ENCODE measurements around the gene SLC18B1. TPM values are rescaled to one million over a fixed set of nuclear protein-coding genes. Genes with fewer than 3 reads are reported as not detected.
A peak's percentile ranks its signal among the peaks of the same experiment; 100 is the strongest.

Gene SLC18B1
- total and polyA plus RNA-seq, 2 of the 13 experiments (the other 11 are each of a cell fraction or from before 2014, with no cell fraction given), result 11.4 to 13.8 TPM

DNA sequence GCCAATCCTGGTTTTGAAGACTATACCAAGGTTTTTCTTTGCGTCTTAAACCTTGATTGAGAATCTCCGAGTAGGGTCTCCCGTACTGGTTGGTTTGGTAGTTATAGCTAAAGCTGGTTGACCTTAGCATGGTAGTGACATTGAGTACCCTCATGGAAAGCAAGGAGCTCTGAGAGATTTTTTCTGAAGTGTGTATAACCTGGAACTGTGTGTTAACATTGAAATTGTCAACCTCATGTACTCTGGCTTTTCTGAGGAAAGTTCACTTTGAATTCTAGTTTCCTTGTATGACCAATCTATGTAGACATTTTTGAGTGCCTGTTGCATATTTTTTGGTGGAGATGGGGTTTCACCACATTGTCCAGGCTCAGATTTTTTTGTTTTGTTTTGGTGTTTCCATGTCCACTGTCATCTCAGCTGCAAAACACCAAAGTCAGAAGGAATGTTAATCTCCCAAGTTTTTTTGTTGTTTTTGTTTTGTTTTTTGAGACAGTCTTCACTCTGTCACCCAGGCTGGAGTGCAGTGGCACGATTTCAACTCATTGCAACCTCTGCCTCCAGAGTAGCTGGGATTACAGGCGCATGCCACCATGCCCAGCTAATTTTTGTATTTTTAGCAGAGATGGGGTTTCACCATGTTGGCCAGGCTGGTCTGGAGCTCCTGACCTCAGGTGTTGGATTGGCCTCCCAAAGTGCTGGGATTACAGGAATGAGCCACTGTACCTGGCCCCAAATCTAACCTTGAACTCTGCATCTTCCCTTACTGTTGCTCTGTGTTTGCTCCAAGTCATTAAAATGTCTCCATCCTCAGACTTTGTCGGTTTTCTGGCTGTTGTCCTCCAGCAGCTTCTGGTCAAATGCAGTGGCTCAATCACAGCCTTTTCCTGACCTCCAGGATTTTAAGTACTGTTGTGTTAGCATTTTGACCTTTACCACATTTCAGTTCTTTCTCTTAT is 20.2 kb upstream of the SLC18B1 start (continued):
- TF ChIP-seq TAF15 (IDR thresholded peaks at IDR 0.05; ENCODE audit: low read depth, low read length, poor library complexity, severe bottlenecking), result no peak
- TF ChIP-seq, protein P1, sequence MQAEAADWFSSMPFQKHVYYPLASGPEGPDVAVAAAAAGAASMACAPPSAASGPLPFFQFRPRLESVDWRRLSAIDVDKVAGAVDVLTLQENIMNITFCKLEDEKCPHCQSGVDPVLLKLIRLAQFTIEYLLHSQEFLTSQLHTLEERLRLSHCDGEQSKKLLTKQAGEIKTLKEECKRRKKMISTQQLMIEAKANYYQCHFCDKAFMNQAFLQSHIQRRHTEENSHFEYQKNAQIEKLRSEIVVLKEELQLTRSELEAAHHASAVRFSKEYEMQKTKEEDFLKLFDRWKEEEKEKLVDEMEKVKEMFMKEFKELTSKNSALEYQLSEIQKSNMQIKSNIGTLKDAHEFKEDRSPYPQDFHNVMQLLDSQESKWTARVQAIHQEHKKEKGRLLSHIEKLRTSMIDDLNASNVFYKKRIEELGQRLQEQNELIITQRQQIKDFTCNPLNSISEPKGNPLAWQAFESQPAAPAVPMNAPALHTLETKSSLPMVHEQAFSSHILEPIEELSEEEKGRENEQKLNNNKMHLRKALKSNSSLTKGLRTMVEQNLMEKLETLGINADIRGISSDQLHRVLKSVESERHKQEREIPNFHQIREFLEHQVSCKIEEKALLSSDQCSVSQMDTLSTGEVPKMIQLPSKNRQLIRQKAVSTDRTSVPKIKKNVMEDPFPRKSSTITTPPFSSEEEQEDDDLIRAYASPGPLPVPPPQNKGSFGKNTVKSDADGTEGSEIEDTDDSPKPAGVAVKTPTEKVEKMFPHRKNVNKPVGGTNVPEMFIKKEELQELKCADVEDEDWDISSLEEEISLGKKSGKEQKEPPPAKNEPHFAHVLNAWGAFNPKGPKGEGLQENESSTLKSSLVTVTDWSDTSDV (CRISPR knock-in tag; IDR thresholded peaks at IDR 0.05), result no peak
- 0 out of 2 replicates have a peak, but pooled peaks have one; percentile 27 for TF ChIP-seq PRMT3 (CRISPR knock-in tag; IDR thresholded peaks at IDR 0.05; ENCODE audit: borderline replicate concordance, low read depth)
- no peak for TF ChIP-seq ZNF891 (CRISPR knock-in tag; IDR thresholded peaks at IDR 0.05)
- TF ChIP-seq, protein P2, sequence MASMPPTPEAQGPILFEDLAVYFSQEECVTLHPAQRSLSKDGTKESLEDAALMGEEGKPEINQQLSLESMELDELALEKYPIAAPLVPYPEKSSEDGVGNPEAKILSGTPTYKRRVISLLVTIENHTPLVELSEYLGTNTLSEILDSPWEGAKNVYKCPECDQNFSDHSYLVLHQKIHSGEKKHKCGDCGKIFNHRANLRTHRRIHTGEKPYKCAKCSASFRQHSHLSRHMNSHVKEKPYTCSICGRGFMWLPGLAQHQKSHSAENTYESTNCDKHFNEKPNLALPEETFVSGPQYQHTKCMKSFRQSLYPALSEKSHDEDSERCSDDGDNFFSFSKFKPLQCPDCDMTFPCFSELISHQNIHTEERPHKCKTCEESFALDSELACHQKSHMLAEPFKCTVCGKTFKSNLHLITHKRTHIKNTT (CRISPR knock-in tag; IDR thresholded peaks at IDR 0.05), result no peak
- TF ChIP-seq PITX1 (CRISPR knock-in tag; IDR thresholded peaks at IDR 0.05), result peak; percentile 64
- TF ChIP-seq, protein P3, sequence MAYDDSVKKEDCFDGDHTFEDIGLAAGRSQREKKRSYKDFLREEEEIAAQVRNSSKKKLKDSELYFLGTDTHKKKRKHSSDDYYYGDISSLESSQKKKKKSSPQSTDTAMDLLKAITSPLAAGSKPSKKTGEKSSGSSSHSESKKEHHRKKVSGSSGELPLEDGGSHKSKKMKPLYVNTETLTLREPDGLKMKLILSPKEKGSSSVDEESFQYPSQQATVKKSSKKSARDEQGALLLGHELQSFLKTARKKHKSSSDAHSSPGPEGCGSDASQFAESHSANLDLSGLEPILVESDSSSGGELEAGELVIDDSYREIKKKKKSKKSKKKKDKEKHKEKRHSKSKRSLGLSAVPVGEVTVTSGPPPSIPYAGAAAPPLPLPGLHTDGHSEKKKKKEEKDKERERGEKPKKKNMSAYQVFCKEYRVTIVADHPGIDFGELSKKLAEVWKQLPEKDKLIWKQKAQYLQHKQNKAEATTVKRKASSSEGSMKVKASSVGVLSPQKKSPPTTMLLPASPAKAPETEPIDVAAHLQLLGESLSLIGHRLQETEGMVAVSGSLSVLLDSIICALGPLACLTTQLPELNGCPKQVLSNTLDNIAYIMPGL (CRISPR knock-in tag; IDR thresholded peaks at IDR 0.05; ENCODE audit: borderline replicate concordance in 1 of 2, low read depth in 1 of 2), result no peak
- TF ChIP-seq ZBTB38 (CRISPR knock-in tag; IDR thresholded peaks at IDR 0.05), result no peak
- TF ChIP-seq REL (CRISPR knock-in tag; conservative IDR thresholded peaks at IDR 0.05), result 0 out of 2 replicates have a peak, but pooled peaks have one; percentile 0
- TF ChIP-seq AGO2 (optimal IDR thresholded peaks at IDR 0.05; ENCODE audit: low read depth, low read length), result peak; percentile 95
- TF ChIP-seq POLR2AphosphoS5 (IDR thresholded peaks at IDR 0.05; ENCODE audit: low read depth, low read length), result peak; percentile 76
- no peak for TF ChIP-seq SMARCC2 (IDR thresholded peaks at IDR 0.05)
- peak; percentile 30; the same call in 1 of the 2 replicates for TF ChIP-seq KAT7 (CRISPR knock-in tag; IDR thresholded peaks at IDR 0.05; ENCODE audit: borderline replicate concordance)
- TF ChIP-seq HBP1 (CRISPR knock-in tag; IDR thresholded peaks at IDR 0.05; ENCODE audit: low read depth), result no peak
- TF ChIP-seq, protein P4, sequence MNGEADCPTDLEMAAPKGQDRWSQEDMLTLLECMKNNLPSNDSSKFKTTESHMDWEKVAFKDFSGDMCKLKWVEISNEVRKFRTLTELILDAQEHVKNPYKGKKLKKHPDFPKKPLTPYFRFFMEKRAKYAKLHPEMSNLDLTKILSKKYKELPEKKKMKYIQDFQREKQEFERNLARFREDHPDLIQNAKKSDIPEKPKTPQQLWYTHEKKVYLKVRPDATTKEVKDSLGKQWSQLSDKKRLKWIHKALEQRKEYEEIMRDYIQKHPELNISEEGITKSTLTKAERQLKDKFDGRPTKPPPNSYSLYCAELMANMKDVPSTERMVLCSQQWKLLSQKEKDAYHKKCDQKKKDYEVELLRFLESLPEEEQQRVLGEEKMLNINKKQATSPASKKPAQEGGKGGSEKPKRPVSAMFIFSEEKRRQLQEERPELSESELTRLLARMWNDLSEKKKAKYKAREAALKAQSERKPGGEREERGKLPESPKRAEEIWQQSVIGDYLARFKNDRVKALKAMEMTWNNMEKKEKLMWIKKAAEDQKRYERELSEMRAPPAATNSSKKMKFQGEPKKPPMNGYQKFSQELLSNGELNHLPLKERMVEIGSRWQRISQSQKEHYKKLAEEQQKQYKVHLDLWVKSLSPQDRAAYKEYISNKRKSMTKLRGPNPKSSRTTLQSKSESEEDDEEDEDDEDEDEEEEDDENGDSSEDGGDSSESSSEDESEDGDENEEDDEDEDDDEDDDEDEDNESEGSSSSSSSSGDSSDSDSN (CRISPR knock-in tag; IDR thresholded peaks at IDR 0.05), result 0 out of 2 replicates have a peak, but pooled peaks have one; percentile 28
- 0 out of 2 replicates have a peak, but pooled peaks have one; percentile 21 for TF ChIP-seq RARA (CRISPR knock-in tag; IDR thresholded peaks at IDR 0.05)
- TF ChIP-seq TAF1 (CRISPR knock-in tag; IDR thresholded peaks at IDR 0.05), result no peak
- no peak for TF ChIP-seq ZFP37 (CRISPR knock-in tag; IDR thresholded peaks at IDR 0.05; ENCODE audit: borderline replicate concordance)

All from HepG2 (cell line).